Measurements from ENCODE around the gene DBNL. TPM values are rescaled to one million over a fixed set of nuclear protein-coding genes. Genes with fewer than 3 reads are reported as not detected.
"Not testable (repeated sequence)": the region's sequence is repeated elsewhere in the genome, so short reads cannot be mapped to it uniquely, and the experiment has no call there.

Gene DBNL
- total RNA-seq = 100 to 1,000 TPM in 3 of 4 donors, 10 to 100 TPM in 1; 92.2 to 132 (median 124) TPM

DNA sequence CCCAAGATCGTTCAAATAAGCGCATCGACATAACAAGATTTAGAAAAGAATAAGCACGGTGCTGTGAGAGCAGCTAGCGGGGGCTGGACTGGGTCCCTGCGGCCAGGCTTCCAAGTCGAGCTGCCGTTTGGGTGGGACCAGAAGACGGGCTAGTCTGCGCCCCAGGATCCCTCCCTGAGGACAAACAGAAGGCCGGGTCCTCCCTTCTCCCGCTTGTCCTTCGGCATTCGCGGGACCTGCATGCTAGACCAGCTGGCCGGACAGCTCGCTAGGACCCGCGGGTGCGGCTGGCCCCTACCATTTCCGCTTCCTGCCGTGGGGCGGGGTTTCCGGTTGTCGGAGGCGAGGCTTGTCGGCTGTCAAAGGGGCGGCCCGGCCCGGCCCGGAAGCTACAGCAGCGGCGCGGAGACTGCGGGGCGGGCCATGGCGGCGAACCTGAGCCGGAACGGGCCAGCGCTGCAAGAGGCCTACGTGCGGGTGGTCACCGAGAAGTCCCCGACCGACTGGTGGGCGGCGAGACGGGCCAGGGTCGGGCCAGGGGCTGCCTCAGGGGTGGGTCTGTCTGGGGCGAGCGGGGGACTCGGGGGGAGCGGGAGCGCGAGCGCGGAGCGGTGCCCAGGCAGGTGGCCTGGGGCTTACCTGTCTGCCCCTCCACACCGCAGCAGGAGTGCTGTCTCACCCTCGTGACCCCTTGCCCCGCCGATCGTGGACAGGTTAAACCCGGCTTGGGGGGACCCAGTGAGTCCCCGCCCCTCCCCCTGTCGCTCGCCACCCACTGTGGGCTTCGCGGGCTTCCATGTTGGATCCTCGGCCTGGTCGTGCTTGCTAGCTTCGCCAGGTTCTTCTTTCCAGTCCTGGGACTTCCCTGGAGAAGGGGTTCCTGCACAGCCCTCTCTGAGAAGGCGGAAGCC is at the start of gene DBNL:
Gene DBNL, plus strand, starts transcription at position 388 of the 911 bp plus-strand sequence. Its CDS starts 36 bp downstream, at position 424.
- Histone ChIP-seq H3K9me3 (no peaks in the 10 kb centered on the region), H3K36me3 (peaks cover 0 to 21% of the 10 kb centered on the region in 2 donors), H3K27me3 (no peaks in the 10 kb centered on the region), H3K4me1 (peaks cover 0 to 62% (median 9%) of the 10 kb centered on the region in 3 donors), H3K27ac (peak within 1 kb of the TSS; percentile 69 to 94 (median 90)), H3K4me3 (peak within 1 kb of the TSS; percentile 79 to 98)
- TF ChIP-seq POLR2AphosphoS5 (IDR thresholded peaks at IDR 0.05) (peak; percentile 84), POLR2A (IDR thresholded peaks at IDR 0.05) (peak; percentile 65 to 81), EP300 (IDR thresholded peaks at IDR 0.05) (no peak)
- TF ChIP-seq, protein P1, sequence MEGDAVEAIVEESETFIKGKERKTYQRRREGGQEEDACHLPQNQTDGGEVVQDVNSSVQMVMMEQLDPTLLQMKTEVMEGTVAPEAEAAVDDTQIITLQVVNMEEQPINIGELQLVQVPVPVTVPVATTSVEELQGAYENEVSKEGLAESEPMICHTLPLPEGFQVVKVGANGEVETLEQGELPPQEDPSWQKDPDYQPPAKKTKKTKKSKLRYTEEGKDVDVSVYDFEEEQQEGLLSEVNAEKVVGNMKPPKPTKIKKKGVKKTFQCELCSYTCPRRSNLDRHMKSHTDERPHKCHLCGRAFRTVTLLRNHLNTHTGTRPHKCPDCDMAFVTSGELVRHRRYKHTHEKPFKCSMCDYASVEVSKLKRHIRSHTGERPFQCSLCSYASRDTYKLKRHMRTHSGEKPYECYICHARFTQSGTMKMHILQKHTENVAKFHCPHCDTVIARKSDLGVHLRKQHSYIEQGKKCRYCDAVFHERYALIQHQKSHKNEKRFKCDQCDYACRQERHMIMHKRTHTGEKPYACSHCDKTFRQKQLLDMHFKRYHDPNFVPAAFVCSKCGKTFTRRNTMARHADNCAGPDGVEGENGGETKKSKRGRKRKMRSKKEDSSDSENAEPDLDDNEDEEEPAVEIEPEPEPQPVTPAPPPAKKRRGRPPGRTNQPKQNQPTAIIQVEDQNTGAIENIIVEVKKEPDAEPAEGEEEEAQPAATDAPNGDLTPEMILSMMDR (IDR thresholded peaks at IDR 0.05) = no peak
- 0% methylated on average over 8 to 10 of the region's 74 CpGs for WGBS, 2 donors (ENCODE audit: low coverage in 1 of 2)
- peak; percentile 91 for ATAC-seq

DNA sequence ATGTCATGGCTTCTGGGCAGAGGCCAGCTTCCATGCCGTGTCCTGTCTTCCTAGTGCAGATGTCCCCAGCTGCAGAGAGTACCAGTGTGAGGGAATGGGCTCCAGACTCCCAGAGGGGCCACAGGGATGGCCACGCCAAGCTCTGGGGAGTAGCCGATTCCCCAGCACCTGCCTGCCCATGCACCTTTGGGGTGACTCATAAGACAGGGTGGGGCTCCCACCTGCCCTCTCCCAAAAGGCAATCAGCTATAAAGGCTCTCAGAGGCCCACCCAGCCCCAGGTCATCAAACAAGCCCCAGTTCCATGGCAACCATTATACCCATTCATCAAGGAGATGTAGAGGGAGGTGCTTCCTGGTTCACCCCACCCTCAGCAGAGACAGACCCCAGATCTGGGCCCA is 47.0 kb upstream of the DBNL start, which contains the start of gene SPDYE1:
Gene SPDYE1, plus strand, starts transcription at position 366 of the 400 bp plus-strand sequence. CDS start 2,053 bp downstream, outside the sequence.
- not testable (repeated sequence) for H3K4me3 ChIP-seq, H3K36me3 ChIP-seq, H3K9me3 ChIP-seq, H3K27ac ChIP-seq, H3K27me3 ChIP-seq, ATAC-seq, H3K4me1 ChIP-seq
- no CpG with 5 or more reads among the region's 3 CpGs for WGBS, 2 donors (ENCODE audit: low coverage in 1 of 2)

DNA sequence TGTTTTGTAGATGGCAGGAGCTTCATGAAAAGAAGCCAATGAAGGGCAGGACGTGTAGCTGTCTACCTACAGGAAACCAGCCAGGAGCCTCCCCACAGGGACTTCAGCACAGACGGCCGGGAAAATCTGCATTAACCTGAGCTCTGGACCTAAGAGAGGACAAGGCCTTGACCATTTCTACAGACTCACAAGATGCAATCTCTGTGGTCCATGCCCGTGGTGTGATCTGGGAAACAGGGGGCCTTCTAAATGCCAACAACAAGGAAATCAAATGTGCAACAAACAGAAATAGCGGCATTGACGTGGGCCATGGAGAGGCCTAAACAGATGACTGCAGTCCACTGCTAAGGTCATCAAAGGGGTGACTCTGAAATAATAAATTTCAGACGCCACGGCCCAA is 32.4 kb upstream of the DBNL start:
- H3K4me1 ChIP-seq, H3K27me3 ChIP-seq, ATAC-seq, H3K27ac ChIP-seq, H3K4me3 ChIP-seq, H3K9me3 ChIP-seq: not testable (repeated sequence)
- H3K36me3 ChIP-seq = peaks cover 0 to 50% of the 10 kb centered on the region in 2 donors
- WGBS, 2 donors (ENCODE audit: low coverage in 1 of 2) = 79 to 83% methylated on average over 4 of the region's 8 CpGs

DNA sequence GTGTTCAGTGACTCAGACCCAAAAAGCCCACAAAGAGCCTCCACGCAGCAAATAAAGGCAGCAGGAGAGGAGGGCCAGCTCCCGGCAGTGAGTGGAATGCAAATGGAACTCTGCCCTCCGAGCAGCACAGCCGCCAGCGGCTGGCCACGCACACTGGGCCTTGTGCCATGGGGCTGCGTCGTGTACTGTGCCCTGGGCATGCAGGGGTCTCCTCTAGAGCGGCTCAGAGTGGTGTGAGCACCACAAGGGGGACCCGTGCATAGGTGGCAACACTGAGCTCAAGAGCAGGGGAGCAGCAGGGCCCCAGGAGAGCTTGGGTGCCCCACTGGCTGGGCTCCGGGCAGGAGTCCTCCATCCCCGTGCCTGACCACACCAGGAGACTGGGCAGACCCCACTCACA is 29.4 kb upstream of the DBNL start:
- H3K27me3 ChIP-seq, ATAC-seq, H3K27ac ChIP-seq, H3K9me3 ChIP-seq, H3K4me3 ChIP-seq: not testable (repeated sequence)
- H3K4me1 ChIP-seq = peaks cover 0 to 24% (median 0%) of the 10 kb centered on the region in 3 donors
- no CpG with 5 or more reads among the region's 12 CpGs for WGBS, 2 donors (ENCODE audit: low coverage in 1 of 2)
- H3K36me3 ChIP-seq = peaks cover 0 to 38% of the 10 kb centered on the region in 2 donors

DNA sequence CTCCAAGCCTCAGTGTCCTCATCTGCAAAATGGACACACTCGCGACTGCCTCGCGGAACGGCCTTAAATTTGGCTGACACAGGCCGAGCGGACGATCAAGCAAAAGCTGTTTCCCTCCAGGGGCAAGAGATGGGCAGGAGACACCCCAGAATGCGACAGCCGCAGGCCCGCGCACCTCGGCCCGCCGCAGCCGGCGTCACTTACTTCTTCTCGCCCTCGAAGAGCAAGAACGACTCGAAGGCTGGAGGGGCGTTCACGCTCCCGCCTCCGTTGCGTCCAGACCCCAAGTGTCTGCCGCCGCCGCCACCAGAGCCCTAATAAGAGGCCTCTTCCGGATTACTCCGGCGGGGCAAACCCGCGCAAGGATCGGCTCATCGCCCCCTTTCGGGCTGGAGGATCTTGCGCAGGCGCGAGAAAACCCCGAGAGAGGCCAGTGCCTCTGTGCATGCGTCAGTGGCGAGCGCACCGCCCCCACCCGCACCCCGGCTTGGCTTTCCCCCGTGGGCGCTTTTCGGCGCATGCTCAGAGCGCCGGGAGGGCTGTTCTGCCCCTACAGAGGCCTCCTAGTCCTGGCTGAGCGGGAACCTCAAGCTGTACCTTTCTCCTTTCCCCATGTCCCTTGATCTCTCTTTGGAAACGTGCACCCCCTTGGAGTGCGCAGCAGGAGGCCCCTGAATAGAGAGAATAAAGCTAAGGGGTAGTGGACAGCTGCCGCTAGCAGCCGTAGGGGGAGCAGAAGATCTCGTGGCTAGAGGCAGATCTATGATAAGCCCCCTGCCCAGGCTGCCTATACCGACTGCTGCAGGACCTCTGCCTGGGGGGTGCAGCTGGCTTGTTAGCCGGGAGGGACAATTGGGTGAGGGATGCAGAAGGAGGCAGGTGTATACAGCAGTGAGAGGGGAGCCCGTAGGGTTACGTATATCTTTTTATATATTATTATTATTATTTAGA is 25.4 kb upstream of the DBNL start:
- Histone ChIP-seq H3K4me1 (peaks cover 0 to 24% (median 0%) of the 10 kb centered on the region in 3 donors), H3K27ac (peak overlapping the region; percentile 13 to 90 (median 86)), H3K4me3 (peak overlapping the region; percentile 57 to 70), H3K36me3 (peaks cover 0 to 16% of the 10 kb centered on the region in 2 donors)
- not testable (repeated sequence) for H3K27me3 ChIP-seq, H3K9me3 ChIP-seq
- ATAC-seq = peak; percentile 99
- 0% methylated on average over 11 of the region's 63 CpGs; no CpG with 5 or more reads in 1 of the 2 donors for WGBS, 2 donors (ENCODE audit: low coverage in 1 of 2)
- TF ChIP-seq, protein P1 (IDR thresholded peaks at IDR 0.05) = peak in 3 of 4 experiments; percentile 58 to 82 (median 70)
- TF ChIP-seq POLR2A (IDR thresholded peaks at IDR 0.05) = peak; percentile 52 to 65
- TF ChIP-seq POLR2AphosphoS5 (IDR thresholded peaks at IDR 0.05) = peak; percentile 54

DNA sequence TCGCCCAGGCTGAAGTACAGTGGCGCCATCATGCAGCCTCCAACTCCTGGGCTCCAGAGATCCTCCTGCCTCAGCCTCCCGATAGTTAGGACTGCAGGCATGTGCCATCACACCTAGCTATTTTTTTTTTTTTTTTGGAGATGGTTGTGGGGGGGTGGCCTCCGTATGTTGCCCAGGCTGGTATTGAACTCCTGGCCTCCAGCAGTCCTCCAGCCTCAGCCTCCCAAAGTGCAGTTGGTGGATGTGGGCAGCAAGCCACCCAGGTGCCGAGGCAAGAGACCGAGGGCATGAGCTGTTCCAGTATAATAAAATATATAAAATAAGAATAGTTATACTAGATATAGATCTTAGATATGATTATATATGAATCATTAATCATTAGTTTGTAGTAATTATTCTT is 24.7 kb upstream of the DBNL start:
- not testable (repeated sequence) for ATAC-seq, H3K36me3 ChIP-seq, H3K27me3 ChIP-seq, H3K4me3 ChIP-seq, H3K9me3 ChIP-seq
- WGBS, 2 donors (ENCODE audit: low coverage in 1 of 2) = 60 to 80% methylated on average over 1 to 2 of the region's 6 CpGs
- H3K4me1 ChIP-seq = peaks cover 0 to 24% (median 0%) of the 10 kb centered on the region in 3 donors
- peak overlapping the region in 3 of 4 donors; percentile 13 to 87 (median 85) for H3K27ac ChIP-seq

DNA sequence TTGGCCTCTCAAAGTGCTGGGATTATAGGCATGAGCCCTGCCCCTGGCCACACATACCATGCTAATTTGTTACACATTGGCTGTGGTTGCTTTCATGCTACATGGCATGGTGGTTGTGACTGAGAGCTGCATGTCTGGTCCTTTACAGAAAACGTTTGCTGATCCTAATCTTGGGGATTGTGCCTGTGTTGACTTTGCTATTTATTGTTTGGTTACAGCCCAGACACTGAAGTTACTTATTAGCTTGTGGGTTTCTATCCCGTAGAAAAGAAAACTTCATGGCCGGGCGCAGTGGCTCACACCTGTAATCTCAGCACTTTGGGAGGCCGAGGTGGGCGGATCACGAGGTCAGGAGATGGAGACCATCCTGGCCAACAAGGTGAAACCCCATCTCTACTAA is 22.4 kb upstream of the DBNL start:
- no CpG with 5 or more reads among the region's 7 CpGs for WGBS, 2 donors (ENCODE audit: low coverage in 1 of 2)

DNA sequence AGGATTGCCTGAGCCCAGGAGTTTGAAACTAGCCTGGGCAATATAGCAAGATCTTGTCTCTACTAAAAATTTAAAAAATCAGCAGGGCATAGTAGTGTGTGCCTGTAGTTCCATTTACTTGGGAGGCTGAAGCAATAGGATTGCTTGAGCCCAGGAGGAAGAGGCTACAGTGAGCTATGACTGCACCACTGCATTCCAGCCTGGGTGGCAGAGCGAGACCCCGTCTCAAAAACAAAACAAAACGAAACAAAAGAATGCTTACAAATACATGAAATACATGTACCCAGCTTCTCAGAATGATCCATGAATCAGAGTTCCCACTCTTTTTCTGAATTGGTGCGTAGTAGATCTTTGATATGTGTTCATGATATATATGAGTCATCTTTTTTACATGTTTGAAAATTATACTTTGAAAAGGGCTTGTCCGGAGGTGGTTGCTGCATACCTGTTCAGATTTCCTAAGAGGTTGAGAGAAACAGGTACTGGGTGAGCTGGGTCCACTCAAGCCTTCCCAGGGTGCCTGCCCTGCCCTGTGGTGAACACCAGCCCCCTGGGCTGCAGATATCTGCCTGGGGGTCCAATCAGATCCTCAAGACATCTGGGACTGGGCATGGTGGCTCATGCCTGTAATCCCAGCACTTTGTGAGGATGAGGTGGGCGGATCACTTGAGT is 21.6 kb upstream of the DBNL start:
- not testable (repeated sequence) for H3K36me3 ChIP-seq
- WGBS, 2 donors (ENCODE audit: low coverage in 1 of 2) = 81 to 92% methylated on average over 2 to 5 of the region's 6 CpGs

More for the DNA sequence above, 22.4 kb upstream of the DBNL start:
- H3K36me3 ChIP-seq, H3K27me3 ChIP-seq, H3K27ac ChIP-seq, H3K4me3 ChIP-seq, ATAC-seq, H3K9me3 ChIP-seq: not testable (repeated sequence)
- peaks cover 0 to 22% (median 0%) of the 10 kb centered on the region in 3 donors for H3K4me1 ChIP-seq

DNA sequence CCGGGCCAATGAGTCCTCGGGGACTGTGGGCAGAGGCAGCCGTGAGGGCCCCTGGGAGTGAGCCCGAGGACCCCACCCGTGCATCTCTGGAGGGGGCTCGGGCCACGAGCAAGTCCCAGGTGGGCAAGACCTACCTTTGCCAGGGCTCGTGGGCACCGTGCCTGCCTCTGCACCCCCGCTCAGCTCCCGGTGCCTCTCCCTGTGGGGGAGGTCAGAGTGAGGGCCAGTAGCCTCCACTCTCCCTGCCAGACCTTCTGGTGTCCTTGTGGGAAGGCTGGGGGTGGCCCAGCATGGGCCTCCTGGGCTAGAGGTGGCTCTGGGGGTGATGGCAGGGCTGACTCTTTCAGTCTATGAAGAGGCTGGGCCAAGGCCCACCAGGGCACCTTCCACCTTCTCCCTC is 15.1 kb upstream of the DBNL start:
- H3K27me3 ChIP-seq, ATAC-seq, H3K9me3 ChIP-seq, H3K27ac ChIP-seq, H3K4me1 ChIP-seq, H3K36me3 ChIP-seq, H3K4me3 ChIP-seq: not testable (repeated sequence)
- WGBS, 2 donors (ENCODE audit: low coverage in 1 of 2) = no CpG with 5 or more reads among the region's 11 CpGs

More for the DNA sequence above, 21.6 kb upstream of the DBNL start:
- not testable (repeated sequence) for H3K4me3 ChIP-seq, H3K27me3 ChIP-seq, H3K27ac ChIP-seq, H3K9me3 ChIP-seq, ATAC-seq
- H3K4me1 ChIP-seq = peaks cover 0 to 13% (median 0%) of the 10 kb centered on the region in 3 donors
